GM21737 (cell line): ENCODE data around the gene GJD3.

Source experiments
- ATAC-seq: cut with Tn5 transposase; IDR thresholded peaks from one replicate; pipeline ENCODE4 v1.9.1; 2021; ENCODE audit warnings: mild to moderate bottlenecking, moderate library complexity; ENCODE audit not compliant: unreplicated experiment

The GJD3 gene

DNA sequence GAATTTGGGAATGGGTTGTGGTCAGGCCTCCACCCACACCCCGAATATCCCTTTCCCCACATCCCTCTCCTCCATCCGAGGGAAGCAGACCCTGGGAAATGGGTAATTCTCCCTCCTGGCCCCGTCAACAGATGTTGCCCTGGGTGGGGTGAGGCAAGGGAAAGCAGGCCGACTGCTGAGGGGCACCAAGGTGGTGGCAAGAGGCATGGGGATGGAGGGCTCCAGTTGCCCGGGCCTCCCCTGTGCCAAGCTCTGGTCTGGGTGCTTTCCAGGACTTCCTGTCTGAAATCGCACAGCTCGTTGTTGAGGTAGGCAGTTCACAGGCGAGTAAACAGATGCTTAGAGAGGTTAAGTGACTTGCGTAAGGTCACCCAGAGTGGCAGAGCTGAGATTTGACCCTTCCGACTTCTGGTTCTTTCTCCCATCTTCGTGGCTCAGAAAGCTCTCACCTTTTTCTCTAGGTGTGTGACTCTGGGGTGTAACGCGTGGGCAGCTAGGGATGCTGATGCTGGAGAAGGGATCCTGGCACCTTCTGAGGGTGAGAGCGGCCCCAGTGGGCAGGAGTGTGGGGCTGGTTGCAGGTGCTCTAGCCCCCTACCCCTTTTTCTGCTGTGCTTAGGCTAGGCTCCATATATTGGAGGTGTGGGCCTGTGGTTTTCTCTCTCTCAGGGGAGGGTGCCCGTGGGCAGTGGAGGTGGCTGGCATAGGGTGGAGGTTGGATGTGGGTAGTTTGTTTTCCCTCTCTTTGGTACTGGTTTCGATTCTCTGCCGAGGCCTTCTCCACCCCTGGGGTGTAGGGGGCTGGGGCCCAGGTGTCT lies 38.3 kb downstream of the GJD3 start:
- no peak for ATAC-seq

DNA sequence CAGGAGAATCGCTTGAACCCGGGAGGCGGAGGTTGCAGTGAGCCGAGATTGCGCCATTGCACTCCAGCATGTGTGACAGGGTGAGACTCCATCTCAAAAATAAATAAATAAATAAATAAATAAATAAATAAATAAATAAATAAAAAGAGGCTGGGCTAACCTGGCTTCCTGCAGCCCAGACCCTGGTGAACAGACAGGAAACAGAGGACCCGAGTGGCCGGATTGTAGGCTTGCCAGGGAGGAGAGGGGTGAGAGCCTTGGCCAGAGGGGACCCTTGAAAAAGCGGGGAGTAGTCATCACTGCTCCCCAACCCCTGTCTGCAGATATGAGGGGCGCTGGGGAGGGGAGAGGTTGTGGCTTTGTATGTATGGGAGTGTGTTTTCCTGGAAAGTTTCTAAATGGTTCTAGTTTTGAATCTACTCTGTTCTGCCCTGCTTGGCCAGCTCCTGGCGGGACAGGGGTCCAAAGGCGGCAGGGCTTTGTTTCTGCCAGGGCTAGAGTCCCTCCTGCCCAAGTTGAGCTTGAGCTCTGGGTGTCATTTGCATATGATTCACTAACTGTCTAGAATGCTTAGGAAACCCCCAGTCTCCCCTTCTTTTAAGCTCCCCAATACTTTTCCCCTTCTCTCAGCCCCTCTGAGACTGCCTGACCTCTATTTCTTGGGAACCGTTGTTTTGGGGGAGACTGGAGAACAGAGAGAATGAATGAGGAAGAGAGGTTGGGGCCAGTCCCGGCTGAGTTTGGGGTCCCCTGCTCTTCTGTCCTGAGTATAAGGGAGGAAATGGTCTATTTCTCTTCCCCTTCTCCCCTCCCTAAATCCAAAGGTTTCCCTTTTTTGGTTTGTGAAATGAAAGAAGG lies 39.2 kb downstream of the GJD3 start:
- ATAC-seq = no peak

DNA sequence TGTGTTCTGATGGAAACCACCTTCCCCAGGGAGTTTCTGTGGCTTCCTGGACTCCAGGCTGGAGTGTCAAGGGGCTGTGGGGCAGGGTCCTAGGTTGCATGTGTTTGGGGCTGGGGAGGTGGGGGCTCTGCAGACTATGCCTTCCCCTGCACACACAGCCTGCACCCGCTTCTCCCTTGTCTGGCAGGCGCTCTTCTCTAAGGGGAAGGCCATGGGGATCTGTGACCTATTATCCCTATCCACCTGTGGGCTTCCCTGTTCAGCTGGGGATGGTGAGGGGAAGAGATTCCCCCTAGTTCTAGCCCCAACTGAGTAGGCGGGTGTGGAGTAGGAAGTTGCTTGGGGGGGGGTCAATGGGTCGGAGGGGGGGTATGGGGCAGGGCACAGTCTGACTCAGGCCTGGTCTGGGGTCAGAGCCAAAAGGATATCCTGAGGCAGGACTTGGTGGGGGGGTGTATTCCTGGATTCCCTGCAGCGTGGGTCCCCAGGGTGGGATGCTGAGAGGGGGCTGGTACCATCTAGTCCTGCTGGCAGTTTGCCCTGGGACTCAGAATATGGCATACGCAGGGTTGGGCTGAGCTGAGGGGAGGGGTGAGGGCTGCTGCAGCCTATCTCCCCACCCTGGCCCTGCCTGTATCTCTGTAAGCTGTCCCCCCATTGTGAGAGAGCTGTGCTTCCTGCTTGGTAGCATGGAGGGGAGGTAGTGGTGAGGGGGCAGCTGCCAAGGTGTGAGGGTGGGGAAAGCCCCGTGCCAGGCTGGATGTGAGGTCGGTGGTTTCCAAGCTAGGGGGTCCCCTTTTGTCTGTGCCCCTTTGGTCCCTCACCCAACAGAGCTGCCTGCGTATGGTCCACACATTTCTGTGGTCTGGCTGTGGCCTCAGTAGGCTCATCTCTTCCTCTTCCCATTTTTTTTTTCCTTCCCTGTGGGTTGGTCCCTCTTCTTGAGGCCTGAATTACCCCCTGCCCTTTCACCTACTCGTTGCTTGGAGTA lies 40.9 kb downstream of the GJD3 start:
- ATAC-seq = no peak

DNA sequence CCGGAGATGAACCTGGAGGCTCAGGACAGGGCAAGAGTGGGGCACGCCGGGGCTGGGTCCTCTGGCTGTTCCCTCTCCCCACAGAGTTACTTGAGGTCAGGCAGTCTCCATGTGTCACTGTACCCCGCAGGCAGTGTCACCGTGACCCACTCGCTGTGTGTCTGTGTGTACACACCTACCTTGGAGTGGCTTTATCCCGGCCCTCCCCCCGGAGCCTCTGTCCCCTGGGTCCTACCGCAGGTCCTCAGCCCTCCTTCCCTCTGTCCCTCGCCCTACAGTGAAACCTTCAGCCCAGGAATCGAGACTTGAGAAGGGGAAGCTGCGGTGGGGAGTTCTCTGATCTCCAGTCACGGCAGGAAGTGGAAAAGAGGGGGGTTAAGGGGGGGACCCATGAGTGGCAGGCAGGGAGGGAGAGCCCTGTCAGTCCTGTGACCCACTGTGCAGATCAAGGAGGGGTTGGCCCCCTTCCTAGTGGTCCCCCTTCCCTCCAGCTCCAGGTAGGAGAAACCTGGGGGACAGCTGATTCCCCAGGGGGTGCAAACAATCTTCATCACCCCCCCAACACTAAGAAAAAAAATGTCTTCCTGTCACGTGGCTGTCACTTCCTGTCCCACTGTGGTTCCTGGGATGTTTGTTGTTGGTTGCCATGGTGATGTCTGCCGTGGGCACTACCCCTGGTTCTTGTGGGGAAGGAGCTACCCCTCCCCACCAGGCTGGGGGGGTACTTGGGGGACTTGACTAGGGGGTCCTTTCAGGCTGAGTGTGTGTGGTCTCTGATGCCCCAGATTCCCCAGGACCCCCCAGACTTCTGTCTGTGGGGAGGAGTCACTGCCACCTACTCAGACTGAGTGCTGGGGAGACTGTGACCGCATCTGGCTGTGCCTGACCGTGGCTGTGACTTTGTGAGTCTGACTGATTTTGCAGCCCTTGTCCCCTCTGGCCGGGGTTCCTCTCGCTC lies 41.9 kb downstream of the GJD3 start:
- peak; percentile 29 for ATAC-seq

DNA sequence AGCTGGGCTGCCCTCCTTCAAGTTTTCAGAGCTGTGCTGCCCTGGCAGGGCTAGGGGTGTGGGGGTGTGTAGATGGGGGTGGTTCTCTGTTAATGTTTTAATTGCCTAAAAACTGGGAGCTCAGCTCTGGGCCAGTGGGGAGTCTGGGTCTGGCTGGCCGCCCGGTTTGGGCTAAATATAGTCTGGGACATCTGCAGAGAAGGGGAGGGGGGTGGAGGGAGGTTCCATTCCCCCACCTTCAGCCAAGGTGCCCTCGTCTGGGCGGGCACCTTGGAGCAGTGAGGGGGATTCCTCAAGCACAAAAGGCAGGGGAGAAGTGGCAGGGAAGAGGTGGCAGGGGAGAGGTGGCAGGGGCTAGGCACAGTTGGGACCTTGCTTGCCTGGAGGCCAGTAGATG lies 42.6 kb downstream of the GJD3 start:
- no peak for ATAC-seq

DNA sequence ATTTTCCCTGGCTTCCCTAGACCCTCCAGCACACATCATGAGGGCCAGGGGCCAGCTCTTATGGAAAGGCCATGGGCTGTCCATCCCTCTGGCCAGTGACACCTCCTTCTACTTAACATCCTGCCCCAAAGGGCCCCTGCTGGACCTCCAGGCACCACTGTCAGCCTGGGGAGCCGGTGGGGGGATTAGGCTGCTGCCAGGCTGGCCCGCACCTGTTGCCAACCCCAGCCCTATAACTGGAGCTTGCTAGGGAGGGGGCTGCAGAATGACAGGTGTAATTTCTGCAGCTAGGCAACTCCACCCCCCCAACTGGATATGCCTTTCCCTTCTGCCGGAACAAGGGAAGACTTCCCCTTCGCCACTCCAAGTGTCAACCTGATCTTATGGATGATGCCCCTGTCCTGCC lies 43.0 kb downstream of the GJD3 start:
- no peak for ATAC-seq

DNA sequence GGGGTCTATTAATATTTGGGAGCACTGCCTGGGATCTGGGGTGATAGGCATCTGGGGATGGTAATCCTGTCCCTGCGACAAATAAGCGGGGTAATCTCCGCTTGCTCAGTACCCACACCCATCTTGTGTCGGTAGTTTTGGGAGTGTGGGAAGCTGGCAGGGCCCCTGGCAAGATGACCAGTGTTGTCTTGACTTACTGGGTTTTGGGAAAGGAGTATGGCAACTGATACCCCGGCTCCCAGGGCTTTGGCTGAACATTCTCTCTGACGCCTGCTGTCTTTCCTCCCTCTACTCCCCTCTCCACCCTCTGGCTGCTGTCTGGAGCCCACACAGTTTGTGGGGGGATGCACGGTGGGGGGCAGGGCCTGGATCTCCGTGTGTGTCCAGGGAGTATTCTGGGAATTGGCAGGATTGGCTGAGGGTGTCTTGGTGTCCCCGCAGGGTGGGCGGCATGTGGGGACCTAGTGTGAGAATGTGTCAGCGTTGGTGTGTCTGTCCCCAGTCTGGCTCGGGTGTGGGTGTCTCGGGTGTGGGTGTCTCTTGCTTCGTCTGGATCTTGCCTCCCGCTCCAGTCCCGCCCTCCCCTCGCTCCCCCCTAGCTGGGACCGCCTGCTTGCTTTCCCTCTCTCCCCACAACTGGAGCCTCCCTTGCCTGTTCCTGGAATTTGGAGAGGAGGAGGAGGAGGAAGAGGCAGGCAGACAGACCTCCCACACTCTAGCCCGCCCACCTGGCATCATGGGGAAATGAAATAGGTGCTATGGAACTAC lies 43.6 kb downstream of the GJD3 start:
- no peak for ATAC-seq

DNA sequence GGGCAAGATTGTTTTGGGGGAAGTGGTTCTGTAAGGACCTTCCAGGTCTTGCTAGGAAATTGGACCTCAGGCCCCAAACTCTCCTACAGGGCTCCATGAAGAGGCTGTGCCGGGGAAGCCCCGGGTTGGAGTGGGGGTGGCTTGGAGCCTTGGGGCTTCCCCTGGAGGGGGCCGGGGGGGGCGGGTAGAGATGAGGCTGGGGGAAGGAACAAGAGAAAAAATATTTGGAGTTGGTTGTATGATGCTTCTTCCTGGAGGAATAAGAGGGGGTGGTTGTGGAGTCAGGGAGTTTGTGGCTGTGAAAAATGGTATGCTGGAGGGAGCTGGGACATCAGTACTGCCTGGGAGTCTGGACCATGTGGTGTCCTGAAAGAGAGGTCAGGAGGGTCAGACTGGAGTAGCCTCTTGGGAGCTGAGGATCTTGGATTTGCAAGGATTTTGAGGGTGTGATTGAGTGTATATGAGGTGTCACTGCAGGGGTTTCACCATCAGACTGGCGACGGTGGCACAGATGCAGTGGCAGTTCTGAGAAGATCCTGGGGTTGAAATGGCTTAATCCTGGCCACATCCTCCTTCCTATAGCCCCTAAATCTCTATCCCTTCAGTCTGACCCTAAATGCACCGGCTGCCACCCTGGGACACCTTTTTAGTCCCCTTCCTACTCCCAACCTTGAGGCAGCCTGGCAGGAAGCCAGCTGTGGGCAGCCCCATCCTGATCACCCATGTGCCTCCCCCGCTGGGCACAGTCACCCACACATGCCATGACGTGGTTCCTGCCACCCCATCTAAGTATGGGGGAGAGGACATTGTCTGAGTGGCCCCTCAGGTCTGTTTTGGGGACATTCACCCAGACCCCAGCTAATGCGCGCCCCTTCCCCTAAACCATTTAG lies 44.6 kb downstream of the GJD3 start:
- ATAC-seq = no peak

DNA sequence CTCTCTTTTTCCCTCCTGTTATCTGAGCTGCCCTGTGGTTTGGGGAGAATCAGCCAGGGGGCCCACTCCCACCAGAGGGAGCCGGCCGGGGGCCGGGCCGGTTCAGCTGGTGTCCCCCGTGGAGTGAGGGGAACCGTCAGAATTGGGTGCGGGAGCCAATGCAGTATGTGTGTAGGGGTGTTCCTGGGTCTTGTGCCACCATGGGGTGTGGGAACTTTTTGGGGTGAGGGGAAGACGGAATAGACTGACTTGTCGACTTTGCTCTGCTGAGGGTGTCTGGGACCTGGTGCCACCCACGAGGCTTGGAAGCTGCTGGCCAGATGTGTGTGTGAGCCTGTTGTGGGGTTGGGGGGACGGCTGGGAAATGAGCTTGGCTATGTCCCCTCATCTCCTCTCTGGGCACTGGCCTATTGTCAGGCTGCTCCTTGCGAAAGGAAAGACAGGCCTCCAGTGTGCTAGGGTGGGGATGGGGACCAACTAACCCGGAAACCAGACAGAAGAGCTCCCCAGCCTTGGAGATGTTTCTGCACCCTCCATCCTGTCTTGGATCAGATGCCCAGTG lies 45.6 kb downstream of the GJD3 start:
- no peak for ATAC-seq

DNA sequence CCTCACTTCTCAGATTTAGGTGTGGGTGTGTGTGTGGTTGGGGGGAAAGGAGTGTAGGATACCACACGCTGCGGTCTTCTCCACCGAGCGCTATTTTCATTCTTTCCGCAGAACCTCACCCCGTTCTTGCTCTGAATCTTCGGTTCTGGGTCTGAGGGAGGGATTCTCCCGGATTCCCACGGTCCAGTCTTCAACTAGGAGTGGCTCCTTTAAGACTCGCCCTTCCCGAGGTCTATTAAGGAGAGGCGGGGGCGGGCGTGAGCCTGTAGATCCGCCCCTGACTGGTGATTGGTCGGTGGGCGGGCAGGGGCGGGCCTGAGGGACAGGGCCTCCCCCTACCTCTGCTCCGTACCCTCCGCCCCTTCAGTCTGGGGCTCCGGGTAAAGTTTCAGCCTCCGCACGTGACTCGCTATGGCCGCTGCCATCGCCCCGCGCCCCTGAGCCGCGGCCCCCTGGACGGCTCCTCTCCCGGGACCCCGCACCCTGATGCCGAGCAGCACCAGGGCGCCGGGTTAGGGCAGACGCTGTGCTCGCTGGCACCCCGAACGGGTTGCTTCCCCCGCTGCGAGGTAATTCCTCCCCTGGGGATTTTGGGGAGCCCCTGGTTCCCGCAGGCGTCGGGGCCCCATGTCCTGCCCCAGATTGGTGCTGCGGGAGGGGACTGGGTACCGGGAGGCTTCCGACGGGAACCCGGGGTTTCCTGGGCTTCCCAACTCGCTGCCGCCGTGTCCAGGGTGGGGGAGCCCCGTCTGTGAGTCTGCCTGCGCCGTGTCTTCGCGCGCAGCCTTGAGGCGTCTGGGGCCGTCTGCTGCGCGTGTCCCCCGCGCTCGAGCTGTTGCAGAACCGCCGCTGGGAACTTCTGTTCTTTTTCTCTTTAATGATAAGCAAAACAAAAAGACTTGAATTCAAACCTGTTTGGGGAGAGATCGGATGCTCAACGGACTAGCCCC lies 46.4 kb downstream of the GJD3 start:
- ATAC-seq = peak; percentile 50

DNA sequence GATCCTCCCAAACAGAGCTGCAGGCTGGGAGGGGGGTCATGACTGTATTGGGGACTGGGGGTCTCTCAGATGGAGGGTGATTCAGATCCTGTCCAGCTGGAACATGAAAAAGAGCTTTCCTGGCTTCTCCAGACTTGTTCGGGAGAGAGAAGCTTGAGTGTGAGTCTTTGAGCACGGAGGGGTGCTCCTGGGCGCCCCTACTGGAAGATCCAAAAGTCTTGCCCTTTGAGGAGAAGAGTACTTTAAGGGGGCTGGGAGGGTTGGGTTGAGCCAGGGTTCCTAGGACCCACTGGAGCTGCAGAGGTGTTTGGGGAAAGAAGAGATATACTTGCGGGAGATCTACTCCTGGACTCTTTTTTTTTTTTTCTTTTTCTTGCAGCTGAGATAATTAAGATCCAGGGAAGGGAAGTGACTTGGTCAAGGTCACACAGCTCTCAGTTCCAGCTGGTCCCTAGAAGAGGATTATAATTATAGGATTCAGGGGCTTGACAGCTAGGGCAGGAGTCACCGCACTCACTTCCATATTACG lies 47.1 kb downstream of the GJD3 start:
- no peak for ATAC-seq

DNA sequence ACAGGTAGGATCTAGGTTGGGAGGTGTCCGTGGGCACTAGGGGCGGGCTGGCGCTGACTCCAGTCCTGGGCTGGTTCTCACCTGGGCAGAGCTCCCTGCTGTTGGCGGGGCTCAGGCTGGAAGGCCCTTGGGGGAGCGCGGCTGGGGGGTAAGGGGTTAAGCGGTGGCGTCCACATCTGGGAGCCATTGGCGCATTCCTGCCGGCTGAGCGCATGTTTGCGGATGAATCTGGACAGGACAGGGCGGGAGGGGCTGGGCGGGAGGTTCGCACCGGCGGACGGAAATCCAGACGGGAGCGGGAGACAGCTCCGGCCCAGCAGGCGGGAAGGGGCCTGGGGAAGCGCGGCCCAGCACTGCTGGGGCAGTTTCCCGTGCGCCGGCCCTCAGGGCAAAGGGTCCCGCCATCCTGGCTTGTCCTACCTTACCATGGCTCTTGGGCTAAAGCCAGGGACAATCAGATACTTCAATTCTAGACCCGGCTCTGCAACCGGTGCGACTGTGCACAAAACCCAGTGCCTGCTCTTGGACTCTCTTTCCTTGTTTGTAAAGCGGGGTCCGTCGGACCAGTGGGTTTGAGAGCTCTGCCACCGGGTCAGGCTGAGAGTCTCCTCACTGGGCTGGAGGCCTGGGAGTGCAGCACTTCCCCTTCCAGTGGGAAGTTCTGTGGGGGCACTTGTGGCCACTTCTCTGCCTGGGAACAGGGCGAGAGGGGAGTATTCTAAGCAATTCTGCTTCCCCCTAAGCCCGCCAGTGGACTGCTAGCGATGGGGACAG lies 47.8 kb downstream of the GJD3 start:
- no peak for ATAC-seq

DNA sequence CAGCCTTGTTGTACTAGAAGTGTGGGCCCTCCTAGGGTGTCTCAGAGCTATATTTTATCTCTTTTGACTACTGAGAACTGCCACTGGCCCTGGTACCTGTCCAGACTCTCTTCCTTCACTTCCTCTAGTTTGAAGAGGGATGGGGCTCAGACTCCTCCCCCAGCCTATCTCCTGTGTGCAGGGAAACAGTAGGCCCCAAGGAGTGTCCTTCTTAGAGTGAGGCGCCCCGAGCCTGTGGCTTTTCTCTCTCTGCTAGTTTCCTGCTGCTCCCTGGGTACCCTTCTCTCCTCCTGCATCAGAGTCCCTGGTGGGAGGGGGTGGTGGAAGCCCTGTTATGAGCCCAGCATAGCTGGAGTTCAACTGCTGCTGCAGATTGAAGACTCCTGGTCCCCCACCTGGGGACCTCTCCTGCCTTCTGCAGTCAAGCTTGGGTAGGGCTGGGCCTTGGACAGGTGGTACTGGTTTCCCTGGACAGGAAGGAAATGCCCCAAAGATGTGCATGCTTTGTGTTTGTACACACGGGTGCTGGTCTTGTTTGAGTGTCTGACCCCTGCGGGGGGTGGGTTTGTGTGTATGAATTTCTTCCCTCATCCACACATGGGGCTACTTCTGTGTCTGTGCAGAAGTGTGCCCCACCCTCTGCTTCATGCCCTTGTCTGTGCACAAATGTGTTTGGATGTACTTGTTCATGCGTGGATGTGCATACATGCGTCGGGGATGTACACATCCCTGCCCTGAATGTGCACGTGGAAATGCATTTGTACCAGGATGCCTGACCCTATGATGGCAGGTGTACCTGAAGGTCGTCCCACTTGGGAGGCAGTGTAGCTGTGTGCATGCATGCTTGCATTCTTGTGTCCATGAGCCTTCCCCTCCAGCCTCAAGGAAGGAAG lies 48.6 kb downstream of the GJD3 start:
- no peak for ATAC-seq

DNA sequence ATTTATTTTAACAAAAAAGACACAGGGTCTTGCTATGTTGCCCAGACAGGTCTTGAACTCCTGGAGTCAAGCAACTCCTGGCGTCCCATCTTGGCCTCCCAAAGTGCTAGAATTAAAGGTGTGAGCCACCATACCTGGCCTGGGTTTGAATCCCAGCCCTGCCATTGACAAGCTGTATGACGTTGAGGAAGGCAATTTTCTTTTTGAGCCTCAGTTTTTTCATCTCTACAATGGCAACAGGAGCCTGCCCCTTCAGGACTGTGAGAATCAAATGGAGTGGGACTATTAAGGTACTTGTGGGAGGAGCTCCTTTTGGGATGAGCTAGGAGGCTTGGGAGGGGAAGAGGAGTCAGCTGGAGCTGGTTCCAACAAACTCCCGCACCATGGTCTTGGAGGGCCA lies 49.3 kb downstream of the GJD3 start:
- no peak for ATAC-seq

DNA sequence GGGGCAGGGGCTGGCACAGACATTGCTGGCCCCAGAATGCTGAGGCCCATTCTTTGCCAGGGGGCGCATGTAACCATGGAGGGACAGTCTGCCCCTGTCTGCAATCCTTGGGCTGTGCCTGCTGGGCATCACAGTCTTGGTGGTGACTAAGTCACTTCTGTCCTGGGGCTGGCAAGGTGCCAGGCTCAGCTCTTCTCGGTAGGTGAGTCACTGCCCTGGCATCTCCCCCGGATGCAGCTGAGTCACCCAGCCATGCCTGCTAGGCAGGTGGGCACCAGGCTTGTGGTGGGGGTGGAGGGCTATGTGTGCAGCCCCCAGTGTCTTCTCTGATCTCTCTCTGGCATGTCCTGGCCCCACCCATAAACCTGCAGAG lies 50.0 kb downstream of the GJD3 start:
- no peak for ATAC-seq
